Measurements from ENCODE around the gene VTI1A. TPM values are rescaled to one million over a fixed set of nuclear protein-coding genes. Genes with fewer than 3 reads are reported as not detected.

Gene VTI1A
- total RNA-seq, 4 donors from 2014 or later: 21.5 to 50.6 (median 37.5) TPM

DNA sequence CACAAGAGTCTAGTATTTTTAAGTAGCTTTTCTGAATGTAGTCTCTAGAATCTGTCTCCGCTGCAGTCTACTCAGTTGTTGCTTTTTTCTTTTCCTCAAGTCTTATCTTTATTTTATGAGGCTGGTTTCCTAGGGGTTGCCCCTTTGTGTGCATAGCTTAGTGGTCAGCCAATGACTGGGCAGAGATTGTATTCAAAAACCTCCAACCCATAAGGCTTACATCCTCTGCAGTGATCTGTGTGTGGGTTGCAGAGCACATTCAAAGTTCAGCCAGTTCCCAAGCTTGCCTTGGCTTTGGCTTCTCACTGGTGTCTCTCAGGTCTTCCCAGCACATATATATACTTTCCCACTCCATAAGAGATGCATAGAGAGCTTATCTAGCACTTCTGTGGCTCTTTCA lies 343.0 kb downstream of the VTI1A start:
- Histone ChIP-seq H3K27ac (no peak overlapping the region), H3K4me1 (no peaks in the 10 kb centered on the region), H3K36me3 (no peaks in the 10 kb centered on the region), H3K4me3 (no peak overlapping the region), H3K27me3 (no peaks in the 10 kb centered on the region), H3K9me3 (no peaks in the 10 kb centered on the region)
- intact Hi-C loops (cut with DNase I; ENCODE audit: low total_unique reads): no loop called here
- TF ChIP-seq CTCF (IDR thresholded peaks at IDR 0.05) (no peak), POLR2A (IDR thresholded peaks at IDR 0.05) (no peak)
- no peak for DNase-seq

DNA sequence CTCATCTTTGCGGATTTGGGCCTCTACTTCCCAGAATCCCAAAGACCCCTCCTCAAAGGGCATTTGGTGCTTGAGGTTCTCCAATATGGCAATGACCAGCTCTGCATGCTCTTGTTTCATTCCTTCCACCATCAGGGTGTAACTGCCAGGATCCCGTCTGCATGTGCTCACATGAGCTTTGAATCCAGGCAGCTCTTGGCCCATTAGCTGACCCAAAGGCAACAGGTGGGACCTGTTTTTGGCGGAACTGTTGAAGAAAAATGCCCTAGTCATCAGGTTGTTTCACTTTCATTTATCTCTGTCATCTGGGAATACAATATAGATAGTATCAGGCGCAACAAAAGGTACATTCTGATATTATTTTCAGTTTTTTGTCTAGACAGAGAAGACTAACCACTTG lies 343.9 kb downstream of the VTI1A start:
- intact Hi-C loops (cut with DNase I; ENCODE audit: low total_unique reads): no loop called here

GRCh38 chr10:112791447-112791846 lies 344.4 kb downstream of the VTI1A start:
- no peak for DNase-seq
- H3K36me3 ChIP-seq: no peaks in the 10 kb centered on the region
- no peaks in the 10 kb centered on the region for H3K9me3 ChIP-seq
- H3K27me3 ChIP-seq: no peaks in the 10 kb centered on the region
- H3K4me3 ChIP-seq: no peak overlapping the region
- TF ChIP-seq POLR2A (IDR thresholded peaks at IDR 0.05): no peak
- no peak for TF ChIP-seq CTCF (IDR thresholded peaks at IDR 0.05)
- H3K27ac ChIP-seq: no peak overlapping the region
- H3K4me1 ChIP-seq: no peaks in the 10 kb centered on the region
- intact Hi-C loops (cut with DNase I; ENCODE audit: low total_unique reads): no loop called here

More for the DNA sequence above, 343.9 kb downstream of the VTI1A start:
- Histone ChIP-seq H3K4me1 (no peaks in the 10 kb centered on the region), H3K4me3 (no peak overlapping the region), H3K36me3 (no peaks in the 10 kb centered on the region), H3K27me3 (no peaks in the 10 kb centered on the region), H3K9me3 (no peaks in the 10 kb centered on the region), H3K27ac (no peak overlapping the region)
- TF ChIP-seq CTCF (IDR thresholded peaks at IDR 0.05): no peak
- no peak for TF ChIP-seq POLR2A (IDR thresholded peaks at IDR 0.05)
- no peak for DNase-seq

DNA sequence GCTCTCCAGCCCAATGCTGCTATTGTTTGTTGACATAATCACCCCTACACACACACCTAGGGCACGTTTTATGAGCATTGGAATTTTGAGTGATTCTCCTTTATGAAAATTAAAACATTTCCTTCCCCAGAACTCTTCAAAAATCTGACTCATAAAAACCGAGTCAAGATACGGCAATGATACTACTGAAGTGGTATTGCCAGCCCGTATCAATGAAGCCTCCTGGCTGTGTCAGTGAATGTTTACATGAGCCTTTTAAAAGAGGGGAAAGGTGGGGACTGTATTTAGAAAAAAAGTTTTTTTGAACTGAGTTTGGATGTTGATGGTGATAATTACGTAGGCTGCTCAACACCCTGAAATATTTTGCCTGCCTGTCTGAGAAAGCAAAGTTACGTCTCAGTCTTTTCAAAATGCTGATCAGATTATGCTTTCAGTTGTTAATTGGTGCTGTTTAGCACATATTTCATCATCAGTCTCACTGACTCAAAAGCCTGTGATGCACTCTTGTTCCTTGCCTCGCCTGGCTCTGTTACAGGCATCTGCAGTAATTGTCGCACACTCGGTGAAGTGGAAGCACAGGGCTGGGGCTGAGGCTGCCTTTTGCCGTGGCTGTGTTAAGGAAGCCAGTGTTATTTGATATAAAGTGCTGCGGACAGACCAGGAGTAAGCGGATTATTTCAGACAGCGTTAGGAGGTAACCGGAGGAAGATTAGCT lies 345.6 kb downstream of the VTI1A start:
- no peak for TF ChIP-seq POLR2A (IDR thresholded peaks at IDR 0.05)
- no peak for TF ChIP-seq CTCF (IDR thresholded peaks at IDR 0.05)
- intact Hi-C loops (cut with DNase I; ENCODE audit: low total_unique reads): no loop called here
- Histone ChIP-seq H3K4me3 (no peak overlapping the region), H3K27me3 (no peaks in the 10 kb centered on the region), H3K36me3 (no peaks in the 10 kb centered on the region), H3K9me3 (no peaks in the 10 kb centered on the region), H3K4me1 (no peaks in the 10 kb centered on the region), H3K27ac (peak overlapping the region in 1 of 2 donors; percentile 9)
- DNase-seq: peak; percentile 61 to 62

- H3K27me3 ChIP-seq: no peaks in the 10 kb centered on the region
- no peak for DNase-seq
- H3K4me3 ChIP-seq: no peak overlapping the region
- no peak for TF ChIP-seq POLR2A (IDR thresholded peaks at IDR 0.05)
- TF ChIP-seq CTCF (IDR thresholded peaks at IDR 0.05): no peak
- no peaks in the 10 kb centered on the region for H3K4me1 ChIP-seq
- no peaks in the 10 kb centered on the region for H3K36me3 ChIP-seq
- no peaks in the 10 kb centered on the region for H3K9me3 ChIP-seq
- intact Hi-C loops (cut with DNase I; ENCODE audit: low total_unique reads): no loop called here
- H3K27ac ChIP-seq: peak overlapping the region in 1 of 2 donors; percentile 9
Observed at GRCh38 chr10:112793202-112793921, 346.3 kb downstream of the VTI1A start.

Measured in uterus (tissue), 4 donors.